Measurements from ENCODE around the gene AKT1S1. TPM values are rescaled to one million over a fixed set of nuclear protein-coding genes. Genes with fewer than 3 reads are reported as not detected.

AKT1S1 gene
- polyA plus RNA-seq, 4 donors, result 27.3 to 46.8 (median 32.0) TPM

Other genes with a start within 250 kb of the AKT1S1 start
- gene RRAS, start 237.2 kb downstream of the AKT1S1 start, polyA plus RNA-seq (ENCODE audit: insufficient read length in 4 of 4), result 10 to 100 TPM; 20.1 to 49.9 (median 26.6) TPM
- 10 to 100 TPM; 28.7 to 45.5 (median 31.3) TPM for gene SCAF1, start 235.1 kb downstream of the AKT1S1 start, polyA plus RNA-seq (ENCODE audit: insufficient read length in 4 of 4)
- gene IRF3, start 211.5 kb downstream of the AKT1S1 start, polyA plus RNA-seq (ENCODE audit: insufficient read length in 4 of 4), result 10 to 100 TPM; 39.3 to 84.9 (median 47.1) TPM
- 10 to 100 TPM; 20.6 to 36.1 (median 22.4) TPM for gene BCL2L12, start 211.4 kb downstream of the AKT1S1 start, polyA plus RNA-seq (ENCODE audit: insufficient read length in 4 of 4)
- gene PRMT1, start 200.1 kb downstream of the AKT1S1 start, polyA plus RNA-seq (ENCODE audit: insufficient read length in 4 of 4), result 100 to 1,000 TPM; 161 to 255 (median 205) TPM
- 1 to 10 TPM in 2 of 4 donors, under 1 TPM in 2; 0.74 to 2.1 (median 1.1) TPM for gene ADM5, start 187.8 kb downstream of the AKT1S1 start, polyA plus RNA-seq (ENCODE audit: insufficient read length in 4 of 4)
- 10 to 100 TPM; 10.9 to 22.8 (median 16.1) TPM for gene CPT1C, start 186.2 kb downstream of the AKT1S1 start, polyA plus RNA-seq (ENCODE audit: insufficient read length in 4 of 4)
- gene TSKS, start 114.0 kb downstream of the AKT1S1 start, polyA plus RNA-seq (ENCODE audit: insufficient read length in 4 of 4), result under 1 TPM in 3 of 4 donors, not detected in 1; 0.08 to 0.48 (median 0.09) TPM
- 10 to 100 TPM; 45.5 to 74.1 (median 62.0) TPM for gene AP2A1, start 110.4 kb downstream of the AKT1S1 start, polyA plus RNA-seq (ENCODE audit: insufficient read length in 4 of 4)
- gene FUZ, start 64.1 kb downstream of the AKT1S1 start, polyA plus RNA-seq (ENCODE audit: insufficient read length in 4 of 4), result 10 to 100 TPM; 20.9 to 43.3 (median 35.5) TPM
- 10 to 100 TPM; 43.9 to 76.8 (median 64.9) TPM for gene MED25, start 59.1 kb downstream of the AKT1S1 start, polyA plus RNA-seq (ENCODE audit: insufficient read length in 4 of 4)
- gene PTOV1, start 26.2 kb downstream of the AKT1S1 start, polyA plus RNA-seq (ENCODE audit: insufficient read length in 4 of 4), result 100 to 1,000 TPM; 218 to 399 (median 268) TPM
- gene PNKP, start 9.8 kb downstream of the AKT1S1 start, polyA plus RNA-seq (ENCODE audit: insufficient read length in 4 of 4), result 10 to 100 TPM; 35.5 to 97.3 (median 48.8) TPM
- 10 to 100 TPM; 35.2 to 64.9 (median 43.0) TPM for gene TBC1D17, start 347 bp upstream of the AKT1S1 start, polyA plus RNA-seq (ENCODE audit: insufficient read length in 4 of 4)
- 1 to 10 TPM; 1.4 to 3.4 (median 2.0) TPM for gene IL4I1, start 19.5 kb upstream of the AKT1S1 start, polyA plus RNA-seq (ENCODE audit: insufficient read length in 4 of 4)
- gene ATF5, start 51.9 kb upstream of the AKT1S1 start, polyA plus RNA-seq (ENCODE audit: insufficient read length in 4 of 4), result 10 to 100 TPM; 17.8 to 26.2 (median 20.8) TPM
- gene NUP62, start 52.1 kb upstream of the AKT1S1 start, polyA plus RNA-seq (ENCODE audit: insufficient read length in 4 of 4), result 10 to 100 TPM; 59.6 to 72.0 (median 61.1) TPM
- gene SIGLEC11, start 83.8 kb upstream of the AKT1S1 start, polyA plus RNA-seq (ENCODE audit: insufficient read length in 4 of 4), result 10 to 100 TPM in 1 of 4 donors, 1 to 10 TPM in 3; 4.4 to 25.0 (median 5.5) TPM
- 10 to 100 TPM; 31.4 to 54.8 (median 48.6) TPM for gene VRK3, start 148.0 kb upstream of the AKT1S1 start, polyA plus RNA-seq (ENCODE audit: insufficient read length in 4 of 4)
- gene ZNF473, start 148.7 kb upstream of the AKT1S1 start, polyA plus RNA-seq (ENCODE audit: insufficient read length in 4 of 4), result 10 to 100 TPM; 10.7 to 16.4 (median 15.1) TPM